GM18526 (cell line): Measurements from ENCODE around the gene MRPL41.

Experiments
- POLR2A ChIP-seq: IDR thresholded peaks from 3 replicates; pipeline ENCODE4 v1.6.1; 2011; ENCODE audit not compliant: insufficient read length; ENCODE audit errors: extremely low read depth

The MRPL41 gene

GRCh38 chr9:137551264-137552021 is at the start of gene MRPL41:
Gene MRPL41 (plus strand): TSS chr9:137551879. CDS start chr9:137552082, 203 bp downstream.
- TF ChIP-seq POLR2A = peak; percentile 89

- TF ChIP-seq POLR2A = no peak
Observed at GRCh38 chr9:137502008-137502911, 49.4 kb upstream of the MRPL41 start.

- TF ChIP-seq POLR2A = no peak
Observed at GRCh38 chr9:137504432-137504777, 47.3 kb upstream of the MRPL41 start.

- TF ChIP-seq POLR2A = no peak
Observed at GRCh38 chr9:137505421-137506140, 46.1 kb upstream of the MRPL41 start.

GRCh38 chr9:137506274-137506673 is 45.4 kb upstream of the MRPL41 start:
- TF ChIP-seq POLR2A = no peak

- TF ChIP-seq POLR2A = no peak
Observed at GRCh38 chr9:137506702-137507171, 44.9 kb upstream of the MRPL41 start.

- TF ChIP-seq POLR2A = no peak
Observed at GRCh38 chr9:137509198-137509597, 42.5 kb upstream of the MRPL41 start.

- no peak for TF ChIP-seq POLR2A
Observed at GRCh38 chr9:137511758-137512463, 39.8 kb upstream of the MRPL41 start.

GRCh38 chr9:137514691-137515337 is 36.9 kb upstream of the MRPL41 start:
- no peak for TF ChIP-seq POLR2A

GRCh38 chr9:137515338-137515724 is 36.3 kb upstream of the MRPL41 start:
- no peak for TF ChIP-seq POLR2A

- TF ChIP-seq POLR2A = no peak
Observed at GRCh38 chr9:137516144-137516917, 35.3 kb upstream of the MRPL41 start.

GRCh38 chr9:137519553-137519952 is 32.1 kb upstream of the MRPL41 start:
- no peak for TF ChIP-seq POLR2A

- no peak for TF ChIP-seq POLR2A
Observed at GRCh38 chr9:137520614-137521404, 30.9 kb upstream of the MRPL41 start.
